HepG2 (cell line): Measurements from ENCODE around the gene CDC42EP5. TPM values are rescaled to one million over a fixed set of nuclear protein-coding genes. Genes with fewer than 3 reads are reported as not detected.

ENCODE experiments used
- CHD4 ChIP-seq: fragments of 200-600 bp; sonication (generic); IDR thresholded peaks from 2 replicates; pipeline ENCODE4 v1.7.0; 2017; ENCODE audit warnings: mild to moderate bottlenecking, low read length, borderline replicate concordance
- EHMT2 ChIP-seq: fragments of 200-600 bp; sonication (generic); IDR thresholded peaks from 2 replicates; pipeline ENCODE4 v1.7.0; 2017; ENCODE audit warnings: antibody characterized with exemption, low read depth, low read length, borderline replicate concordance
- GATAD1 ChIP-seq: IDR thresholded peaks from 2 replicates; pipeline ENCODE4 v1.6.1; 2016; ENCODE audit warnings: missing genetic modification reagents, missing compliant biosample characterization
- HNF1B ChIP-seq: sonication (generic); formaldehyde crosslinking; IDR thresholded peaks from 2 replicates; pipeline ENCODE4 v1.5.1; 2020; ENCODE audit warnings: mild to moderate bottlenecking, moderate library complexity, missing genetic modification reagents
- ISL2 ChIP-seq: sonication (generic); formaldehyde crosslinking; IDR thresholded peaks from 2 replicates; pipeline ENCODE4 v1.5.0; 2020; ENCODE audit warnings: missing genetic modification reagents
- KDM1A ChIP-seq: IDR thresholded peaks from 2 replicates; pipeline ENCODE4 v1.6.1; 2016; ENCODE audit warnings: missing compliant biosample characterization
- MIXL1 ChIP-seq: IDR thresholded peaks from 2 replicates; pipeline ENCODE4 v1.6.1; 2016
- RARA ChIP-seq: IDR thresholded peaks from 2 replicates; pipeline ENCODE4 v1.6.1; 2016; ENCODE audit warnings: missing genetic modification reagents, missing compliant biosample characterization
- RCOR2 ChIP-seq: IDR thresholded peaks from 2 replicates; pipeline ENCODE4 v1.6.1; 2016; ENCODE audit warnings: missing biosample characterization, missing genetic modification reagents
- ZEB1 ChIP-seq: IDR thresholded peaks from 2 replicates; pipeline ENCODE4 v1.6.1; 2012; ENCODE audit warnings: mild to moderate bottlenecking, low read depth, inconsistent platforms; ENCODE audit not compliant: insufficient replicate concordance
- ZNF276 ChIP-seq: sonication (generic); formaldehyde crosslinking; IDR thresholded peaks from 2 replicates; pipeline ENCODE4 v1.4.0; 2020; ENCODE audit warnings: mild to moderate bottlenecking, low read depth, missing genetic modification reagents
- ZNF414 ChIP-seq: sonication (generic); formaldehyde crosslinking; IDR thresholded peaks from 2 replicates; pipeline ENCODE4 v1.5.0; 2020; ENCODE audit warnings: missing genetic modification reagents
- ZNF543 ChIP-seq: sonication (generic); formaldehyde crosslinking; IDR thresholded peaks from 2 replicates; pipeline ENCODE4 v1.4.0; 2020; ENCODE audit warnings: mild to moderate bottlenecking, missing genetic modification reagents
- ZNF552 ChIP-seq: sonication (generic); formaldehyde crosslinking; IDR thresholded peaks from 2 replicates; pipeline ENCODE4 v1.9.0; 2022; ENCODE audit warnings: missing genetic modification reagents, mild to moderate bottlenecking, borderline replicate concordance
- ZNF589 ChIP-seq: sonication (generic); formaldehyde crosslinking; conservative IDR thresholded peaks from 2 replicates; pipeline ENCODE4 v1.8.0; 2022; ENCODE audit warnings: mild to moderate bottlenecking, moderate library complexity, missing genetic modification reagents
- ZNF670 ChIP-seq: sonication (generic); formaldehyde crosslinking; IDR thresholded peaks from 2 replicates; pipeline ENCODE4 v1.8.0; 2022; ENCODE audit warnings: mild to moderate bottlenecking, missing genetic modification reagents, borderline replicate concordance
- ZNF772 ChIP-seq: sonication (generic); formaldehyde crosslinking; IDR thresholded peaks from 2 replicates; pipeline ENCODE4 v1.5.0; 2020; ENCODE audit warnings: mild to moderate bottlenecking, missing genetic modification reagents
- ZNF839 ChIP-seq: sonication (generic); formaldehyde crosslinking; IDR thresholded peaks from 2 replicates; pipeline ENCODE4 v1.4.0; 2020; ENCODE audit warnings: missing genetic modification reagents, mild to moderate bottlenecking, borderline replicate concordance
- polyA plus RNA-seq, 8 experiments: library from polyadenylated mRNA; depleted of rRNA in 3 of 8; stranded (reverse) in 7 of 8; unstranded in 1 of 8; fragments of >200 nt; fragmentation: Illumina TruSeq in 4 of 8; extraction: Trizol in 4 of 8; gene quantifications; 2 replicates each; pipeline versions ENCODE4 v1.2.1 to v1.2.3, GENCODE V29; 2011 to 2016; ENCODE audit warnings: low read depth in 4 of 8, missing spikeins in 1 of 8, mixed read lengths in 1 of 8; ENCODE audit not compliant: insufficient read depth in 1 of 8
- total RNA-seq, 5 experiments: library from RNA; depleted of rRNA; stranded (reverse); fragments of >200 nt; fragmentation: Illumina TruSeq; extraction: Trizol; gene quantifications; 2 replicates each; pipeline ENCODE4 v1.2.3, GENCODE V29; 2016; ENCODE audit warnings: low read depth in 1 of 5
- TF ChIP-seq, protein P1 (sequence below): sonication (generic); formaldehyde crosslinking; conservative IDR thresholded peaks from 2 replicates; pipeline ENCODE4 v1.4.0; 2020; ENCODE audit warnings: missing genetic modification reagents
- TF ChIP-seq, protein P2 (sequence below): sonication (generic); formaldehyde crosslinking; IDR thresholded peaks from 2 replicates; pipeline ENCODE4 v1.5.1; 2020; ENCODE audit warnings: mild to moderate bottlenecking, missing genetic modification reagents, moderate library complexity

CDC42EP5 gene
- total and polyA plus RNA-seq, 2 of the 13 experiments (the other 11 are each of a cell fraction or from before 2014, with no cell fraction given) = 0.41 to 1.6 TPM

- TF ChIP-seq ZNF839 (CRISPR knock-in tag) (0 out of 2 replicates have a peak, but pooled peaks have one; percentile 75), RARA (0 out of 2 replicates have a peak, but pooled peaks have one; percentile 39), ZNF552 (CRISPR knock-in tag) (no peak), ZEB1 (no peak), ZNF276 (no peak), ISL2 (CRISPR knock-in tag) (peak; percentile 65; the same call in 1 of the 2 replicates), EHMT2 (no peak), MIXL1 (CRISPR knock-in tag) (no peak), ZNF670 (CRISPR knock-in tag) (no peak), ZNF543 (no peak), RCOR2 (no peak), CHD4 (no peak), HNF1B (peak; percentile 50; the same call in 1 of the 2 replicates), ZNF414 (0 out of 2 replicates have a peak, but pooled peaks have one; percentile 35), GATAD1 (peak; percentile 72), ZNF772 (CRISPR knock-in tag) (no peak), ZNF589 (CRISPR knock-in tag) (0 out of 2 replicates have a peak, but pooled peaks have one; percentile 34), KDM1A (no peak)
- TF ChIP-seq, protein P1, sequence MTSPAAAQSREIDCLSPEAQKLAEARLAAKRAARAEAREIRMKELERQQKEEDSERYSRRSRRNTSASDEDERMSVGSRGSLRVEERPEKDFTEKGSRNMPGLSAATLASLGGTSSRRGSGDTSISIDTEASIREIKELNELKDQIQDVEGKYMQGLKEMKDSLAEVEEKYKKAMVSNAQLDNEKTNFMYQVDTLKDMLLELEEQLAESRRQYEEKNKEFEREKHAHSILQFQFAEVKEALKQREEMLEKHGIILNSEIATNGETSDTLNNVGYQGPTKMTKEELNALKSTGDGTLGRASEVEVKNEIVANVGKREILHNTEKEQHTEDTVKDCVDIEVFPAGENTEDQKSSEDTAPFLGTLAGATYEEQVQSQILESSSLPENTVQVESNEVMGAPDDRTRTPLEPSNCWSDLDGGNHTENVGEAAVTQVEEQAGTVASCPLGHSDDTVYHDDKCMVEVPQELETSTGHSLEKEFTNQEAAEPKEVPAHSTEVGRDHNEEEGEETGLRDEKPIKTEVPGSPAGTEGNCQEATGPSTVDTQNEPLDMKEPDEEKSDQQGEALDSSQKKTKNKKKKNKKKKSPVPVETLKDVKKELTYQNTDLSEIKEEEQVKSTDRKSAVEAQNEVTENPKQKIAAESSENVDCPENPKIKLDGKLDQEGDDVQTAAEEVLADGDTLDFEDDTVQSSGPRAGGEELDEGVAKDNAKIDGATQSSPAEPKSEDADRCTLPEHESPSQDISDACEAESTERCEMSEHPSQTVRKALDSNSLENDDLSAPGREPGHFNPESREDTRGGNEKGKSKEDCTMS (CRISPR knock-in tag) = no peak
- TF ChIP-seq, protein P2, sequence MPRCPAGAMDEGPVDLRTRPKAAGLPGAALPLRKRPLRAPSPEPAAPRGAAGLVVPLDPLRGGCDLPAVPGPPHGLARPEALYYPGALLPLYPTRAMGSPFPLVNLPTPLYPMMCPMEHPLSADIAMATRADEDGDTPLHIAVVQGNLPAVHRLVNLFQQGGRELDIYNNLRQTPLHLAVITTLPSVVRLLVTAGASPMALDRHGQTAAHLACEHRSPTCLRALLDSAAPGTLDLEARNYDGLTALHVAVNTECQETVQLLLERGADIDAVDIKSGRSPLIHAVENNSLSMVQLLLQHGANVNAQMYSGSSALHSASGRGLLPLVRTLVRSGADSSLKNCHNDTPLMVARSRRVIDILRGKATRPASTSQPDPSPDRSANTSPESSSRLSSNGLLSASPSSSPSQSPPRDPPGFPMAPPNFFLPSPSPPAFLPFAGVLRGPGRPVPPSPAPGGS (CRISPR knock-in tag) = no peak
These were observed 8.3 kb downstream of the CDC42EP5 start (continued) for GRCh38 chr19:54464630-54465425.
